Fibroblast of lung (primary cell): Measurements from ENCODE around the gene MAP4K1. TPM values are rescaled to one million over a fixed set of nuclear protein-coding genes. Genes with fewer than 3 reads are reported as not detected.

Experiments used
- DNase-seq, 2 donors: peaks; one replicate each; pipeline versions ENCODE4 v3.0.0 to v3.0.0-alpha.2; 2010; ENCODE audit warnings: low read depth in 2 of 2
- H2AFZ ChIP-seq: 2 replicates; pipeline ENCODE4 v1.5.1; 2012; ENCODE audit warnings: low read length, control low read depth, inconsistent platforms
- H3K27ac ChIP-seq: 2 replicates; pipeline ENCODE4 v1.5.1; 2011; ENCODE audit warnings: low read length, control low read depth; ENCODE audit not compliant: insufficient read depth
- H3K27me3 ChIP-seq: 2 replicates; pipeline ENCODE4 v1.5.1; 2011; ENCODE audit warnings: mild to moderate bottlenecking, low read length; ENCODE audit not compliant: control insufficient read depth, insufficient read depth
- H3K36me3 ChIP-seq: 2 replicates; pipeline ENCODE4 v1.5.1; 2011; ENCODE audit warnings: low read length; ENCODE audit not compliant: control insufficient read depth, insufficient read depth
- H3K4me1 ChIP-seq: 2 replicates; pipeline ENCODE4 v1.5.1; 2011; ENCODE audit warnings: low read length; ENCODE audit not compliant: control insufficient read depth, insufficient read depth; ENCODE audit errors: extremely low read depth
- H3K4me2 ChIP-seq: 2 replicates; pipeline ENCODE4 v1.5.1; 2011; ENCODE audit warnings: low read length, control low read depth; ENCODE audit not compliant: insufficient read depth; ENCODE audit errors: extremely low read depth
- H3K4me3 ChIP-seq, 4 experiments: fragments of 200-600 bp in 1 of 4; sonication (generic) in 1 of 4; replicated peaks in 1 of 4; 2 replicates each; pipeline ENCODE4 v1.5.1; 2011 to 2016; ENCODE audit warnings: low read length in 4 of 4, low read depth in 3 of 4, mild to moderate bottlenecking in 3 of 4, control low read depth in 2 of 4, inconsistent platforms in 1 of 4, mixed read lengths in 1 of 4; ENCODE audit not compliant: insufficient read depth in 1 of 4; ENCODE audit errors: control extremely low read depth in 1 of 4
- H3K79me2 ChIP-seq: 2 replicates; pipeline ENCODE4 v1.5.1; 2012; ENCODE audit warnings: mild to moderate bottlenecking, low read length, inconsistent platforms; ENCODE audit not compliant: control insufficient read depth, insufficient read depth
- H3K9ac ChIP-seq: 2 replicates; pipeline ENCODE4 v1.5.1; 2011; ENCODE audit warnings: mild to moderate bottlenecking, low read length, control low read depth; ENCODE audit not compliant: insufficient read depth
- H3K9me3 ChIP-seq: 2 replicates; pipeline ENCODE4 v1.5.1; 2012; ENCODE audit warnings: low read depth, low read length; ENCODE audit not compliant: control insufficient read depth, insufficient read depth
- H4K20me1 ChIP-seq: 2 replicates; pipeline ENCODE4 v1.5.1; 2011; ENCODE audit warnings: low read length; ENCODE audit not compliant: control insufficient read depth, insufficient read depth; ENCODE audit errors: extremely low read depth
- CTCF ChIP-seq, 2 donors: IDR thresholded peaks in 1 of 2; conservative IDR thresholded peaks in 1 of 2; 1 replicate in 1 of 2; 2 replicates in 1 of 2; pipeline ENCODE4 v1.5.1; 2011 to 2012; ENCODE audit warnings: low read length in 2 of 2, control low read depth in 1 of 2, inconsistent platforms in 1 of 2, low read depth in 1 of 2, mild to moderate bottlenecking in 1 of 2
- EZH2 ChIP-seq: IDR thresholded peaks from 2 replicates; pipeline ENCODE4 v1.5.1; 2012; ENCODE audit warnings: low read length, control low read depth, mild to moderate bottlenecking; ENCODE audit errors: missing control alignments
- polyA plus RNA-seq, 2 donors: library from polyadenylated mRNA; depleted of rRNA in 1 of 2; stranded (reverse) in 1 of 2; unstranded in 1 of 2; fragments of >200 nt; gene quantifications; 2 replicates each; pipeline ENCODE4 v1.2.1, GENCODE V29; 2011 to 2012; ENCODE audit warnings: missing spikeins in 1 of 2
- total RNA-seq: library from RNA; depleted of rRNA; stranded (reverse); fragments of >200 nt; gene quantifications from 2 replicates; pipeline ENCODE4 v1.2.1, GENCODE V29; 2014

The MAP4K1 gene
- total and polyA plus RNA-seq, 2 donors (not counting 1 experiment from before 2014, with no cell fraction given): 0.12 to 0.17 TPM

DNA sequence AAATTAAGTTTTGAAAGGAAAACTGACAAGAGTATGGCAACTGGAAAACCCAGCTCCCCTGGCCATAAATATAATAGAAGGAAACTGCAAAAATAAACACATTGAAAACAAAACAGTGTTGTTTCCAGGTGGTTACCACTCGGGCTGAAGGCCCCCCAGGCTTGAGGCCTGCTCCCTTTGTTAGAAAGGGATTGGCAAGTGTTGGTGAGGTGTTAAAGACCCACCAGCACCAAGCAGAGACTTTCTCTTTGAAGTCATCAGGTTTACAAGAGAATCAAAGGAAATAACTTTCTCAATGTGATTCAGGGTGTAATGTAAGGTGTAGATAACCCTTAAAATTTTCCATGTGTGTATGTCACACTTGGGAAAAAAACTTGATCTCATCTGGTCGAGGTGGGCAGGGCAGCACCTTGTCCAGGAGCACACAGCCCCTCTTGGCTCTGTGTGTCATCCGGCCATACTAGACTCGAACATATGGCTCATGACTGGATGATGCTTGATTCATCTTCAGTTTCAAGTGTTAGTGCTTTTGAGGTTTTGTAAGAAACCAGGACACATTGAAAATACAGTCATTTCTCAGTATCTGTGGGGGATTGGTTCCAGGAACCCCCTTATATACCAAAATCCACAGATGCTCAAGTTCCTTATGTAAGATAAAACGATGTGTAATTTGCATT lies 37.5 kb upstream of the MAP4K1 start:
- no peak for TF ChIP-seq EZH2
- H3K27ac ChIP-seq: peak overlapping the region; percentile 88
- no peak overlapping the region for H3K9ac ChIP-seq
- no peaks in the 10 kb centered on the region for H4K20me1 ChIP-seq
- peaks cover 83% of the 10 kb centered on the region for H3K79me2 ChIP-seq
- H3K36me3 ChIP-seq: no peaks in the 10 kb centered on the region
- H3K4me2 ChIP-seq: peak overlapping the region; percentile 49
- H3K4me1 ChIP-seq: peaks cover 58% of the 10 kb centered on the region
- DNase-seq: peak in 1 of 2 donors; percentile 66
- no peaks in the 10 kb centered on the region for H3K27me3 ChIP-seq
- no peak overlapping the region for H3K4me3 ChIP-seq
- H2AFZ ChIP-seq: no peak overlapping the region
- H3K9me3 ChIP-seq: no peaks in the 10 kb centered on the region

- Histone ChIP-seq H3K9me3 (no peaks in the 10 kb centered on the region), H3K4me1 (peaks cover 55% of the 10 kb centered on the region), H2AFZ (no peak overlapping the region), H3K36me3 (no peaks in the 10 kb centered on the region), H4K20me1 (no peaks in the 10 kb centered on the region), H3K27me3 (no peaks in the 10 kb centered on the region), H3K79me2 (peaks cover 84% of the 10 kb centered on the region), H3K9ac (no peak overlapping the region), H3K27ac (peak overlapping the region; percentile 88), H3K4me2 (peak overlapping the region; percentile 49), H3K4me3 (no peak overlapping the region)
- DNase-seq: peak; percentile 52 to 67
- no peak for TF ChIP-seq EZH2
Measured at GRCh38 chr19:38654628-38655055, 36.9 kb upstream of the MAP4K1 start.

DNA sequence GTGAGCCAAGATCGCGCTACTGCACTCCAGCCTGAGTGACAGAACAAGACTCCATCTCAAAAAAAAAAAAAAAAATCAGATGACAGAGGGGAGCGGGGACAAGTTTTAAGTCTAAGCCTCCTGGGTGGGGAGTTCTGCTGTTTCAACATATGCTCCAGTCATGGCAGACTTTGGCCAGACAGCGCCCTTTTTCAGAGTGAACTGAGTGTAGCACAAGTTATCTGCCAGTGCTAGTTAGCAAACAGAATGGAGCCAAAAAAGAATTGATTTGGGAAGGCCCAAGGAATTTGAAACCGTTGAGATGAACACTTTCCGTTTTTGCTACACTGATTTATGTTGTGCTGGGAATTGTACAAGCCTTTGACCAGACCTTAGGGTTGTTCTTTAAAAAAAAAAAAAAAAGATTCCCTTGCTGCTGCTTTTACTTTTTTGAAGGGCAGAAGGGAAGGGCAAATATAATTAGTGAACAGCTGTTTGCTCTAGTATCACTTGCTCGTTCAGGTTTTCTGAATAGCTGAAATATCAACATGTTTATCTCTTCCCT lies 35.3 kb upstream of the MAP4K1 start:
- no peaks in the 10 kb centered on the region for H3K9me3 ChIP-seq
- peak; percentile 57 to 71 for DNase-seq
- peak overlapping the region in 3 of 4 experiments; percentile 0 to 11 (median 2) for H3K4me3 ChIP-seq
- H2AFZ ChIP-seq: no peak overlapping the region
- no peaks in the 10 kb centered on the region for H3K27me3 ChIP-seq
- TF ChIP-seq EZH2 (no peak), CTCF (conservative IDR thresholded peaks at IDR 0.05 in 1 of 2, IDR thresholded peaks at IDR 0.05 in 1 of 2; ENCODE audit: low read depth in 1 of 2, low read length in 2 of 2) (no peak)
- H4K20me1 ChIP-seq: no peaks in the 10 kb centered on the region
- H3K4me1 ChIP-seq: peaks cover 51% of the 10 kb centered on the region
- peaks cover 95% of the 10 kb centered on the region for H3K79me2 ChIP-seq
- peak overlapping the region; percentile 54 for H3K4me2 ChIP-seq
- H3K36me3 ChIP-seq: no peaks in the 10 kb centered on the region
- H3K9ac ChIP-seq: no peak overlapping the region
- H3K27ac ChIP-seq: peak overlapping the region; percentile 88
